Right hindlimb (tissue), 1 donor: ENCODE data around the gene OAF.
"Not testable (repeated sequence)": the region's sequence is repeated elsewhere in the genome, so short reads cannot be mapped to it uniquely, and the experiment has no call there.

Experiments used
- DNase-seq: peaks from one replicate; pipeline ENCODE4 v3.0.0-alpha.2; 2018

The OAF gene

DNA sequence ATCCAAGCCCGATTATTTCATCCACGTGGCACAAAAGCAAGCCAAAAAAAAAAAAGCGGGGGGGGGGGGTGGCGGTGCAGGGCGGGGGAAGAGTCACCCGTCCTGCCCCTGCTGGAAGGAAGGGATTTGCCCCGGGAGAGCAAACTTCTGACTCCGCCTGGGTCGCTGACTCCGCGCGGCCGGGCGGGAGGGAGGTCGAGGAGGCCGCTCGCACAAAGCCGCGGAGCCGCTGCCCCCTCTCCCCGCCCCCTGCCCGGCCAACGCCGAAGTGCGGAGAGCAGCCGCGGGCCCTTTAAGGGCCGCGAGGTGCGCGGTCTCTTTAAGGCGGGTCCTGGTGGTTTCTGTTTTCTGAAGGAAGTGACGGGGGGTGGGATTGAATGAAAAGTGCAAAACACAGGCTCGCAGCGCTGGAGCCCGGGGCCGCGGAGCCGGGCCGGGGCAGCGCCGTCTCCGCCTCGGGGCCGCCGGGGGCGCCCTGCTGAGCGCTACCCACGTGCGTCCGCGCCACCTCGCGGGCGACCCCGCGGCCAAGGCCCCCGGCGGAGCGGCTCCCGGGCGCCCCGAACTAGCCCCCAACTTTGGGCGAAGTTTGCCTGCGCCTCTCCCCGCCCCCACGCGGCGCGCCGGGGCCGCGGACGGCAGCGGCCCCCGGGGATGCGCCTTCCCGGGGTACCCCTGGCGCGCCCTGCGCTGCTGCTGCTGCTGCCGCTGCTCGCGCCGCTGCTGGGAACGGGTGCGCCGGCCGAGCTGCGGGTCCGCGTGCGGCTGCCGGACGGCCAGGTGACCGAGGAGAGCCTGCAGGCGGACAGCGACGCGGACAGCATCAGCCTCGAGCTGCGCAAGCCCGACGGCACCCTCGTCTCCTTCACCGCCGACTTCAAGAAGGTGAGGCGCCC, at the start of gene OAF:
Gene OAF, plus strand, starts transcription at position 407 of the 896 bp plus-strand sequence. Its CDS starts 248 bp downstream, at position 655.
- peak; percentile 95 for DNase-seq

DNA sequence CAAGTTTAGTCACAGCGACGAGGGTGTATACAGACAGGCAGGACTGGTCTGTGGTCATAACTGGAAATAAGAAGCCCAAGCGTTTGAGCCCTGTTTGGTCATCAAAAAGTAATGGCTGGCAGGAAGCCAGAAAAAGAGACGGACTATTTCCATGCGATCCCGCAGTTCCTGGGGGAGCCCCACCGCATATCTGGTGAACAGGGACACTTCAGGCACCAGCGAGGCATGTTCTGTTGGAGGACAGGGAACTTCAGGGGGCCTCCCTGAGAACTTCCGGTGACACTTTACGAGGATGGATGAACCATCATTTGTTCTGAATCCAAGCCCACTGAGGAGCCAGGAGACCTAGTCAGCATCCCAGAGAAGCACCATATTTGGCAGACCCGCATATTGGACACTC, 43.2 kb upstream of the OAF start:
- no peak for DNase-seq

- DNase-seq = no peak
Observed at GRCh38 chr11:120168108-120168959, 42.5 kb upstream of the OAF start.

DNA sequence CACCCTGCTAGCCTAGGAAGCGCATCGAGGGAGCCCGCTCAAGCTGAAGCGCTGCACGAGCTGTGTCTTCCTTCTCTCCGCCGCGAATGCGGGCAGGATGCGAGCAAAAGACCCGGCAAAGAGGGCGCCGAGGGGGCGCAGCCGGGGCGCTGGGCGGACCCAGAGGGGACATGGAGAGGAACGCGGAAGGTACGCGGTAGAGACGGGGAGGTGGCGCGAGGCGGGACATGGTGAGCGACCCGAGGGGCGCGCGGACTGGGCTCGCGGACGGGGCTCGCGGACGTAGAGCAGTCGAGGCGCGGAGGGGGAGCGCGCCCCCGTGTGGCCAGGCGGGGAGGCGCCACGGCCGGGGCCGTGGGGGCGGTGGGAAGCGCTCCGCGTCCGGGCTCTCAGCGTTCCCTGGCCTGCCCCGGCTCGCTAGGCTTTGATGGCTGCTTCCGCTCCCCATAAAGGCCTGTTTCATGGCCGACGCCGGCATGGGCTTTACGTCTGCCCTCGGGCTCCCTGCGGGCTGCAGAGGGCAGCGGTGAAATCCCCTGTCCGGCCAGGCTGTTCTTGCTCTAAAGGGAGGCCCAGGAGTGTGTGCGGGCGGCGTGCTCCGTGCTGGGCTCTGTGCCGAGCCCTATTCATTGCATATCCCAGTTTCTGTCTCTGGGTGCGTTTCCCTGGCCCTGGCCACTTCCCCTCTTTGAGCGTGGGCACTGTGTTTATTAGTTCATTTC, 41.7 kb upstream of the OAF start:
- DNase-seq = peak; percentile 85

- DNase-seq = no peak
Observed at GRCh38 chr11:120169981-120170698, 40.7 kb upstream of the OAF start.

- no peak for DNase-seq
Observed at GRCh38 chr11:120170741-120171261, 40.0 kb upstream of the OAF start.

- peak; percentile 79 for DNase-seq
Observed at GRCh38 chr11:120172054-120172911, 38.5 kb upstream of the OAF start.

GRCh38 chr11:120173019-120173705, 37.7 kb upstream of the OAF start:
- DNase-seq = no peak

DNA sequence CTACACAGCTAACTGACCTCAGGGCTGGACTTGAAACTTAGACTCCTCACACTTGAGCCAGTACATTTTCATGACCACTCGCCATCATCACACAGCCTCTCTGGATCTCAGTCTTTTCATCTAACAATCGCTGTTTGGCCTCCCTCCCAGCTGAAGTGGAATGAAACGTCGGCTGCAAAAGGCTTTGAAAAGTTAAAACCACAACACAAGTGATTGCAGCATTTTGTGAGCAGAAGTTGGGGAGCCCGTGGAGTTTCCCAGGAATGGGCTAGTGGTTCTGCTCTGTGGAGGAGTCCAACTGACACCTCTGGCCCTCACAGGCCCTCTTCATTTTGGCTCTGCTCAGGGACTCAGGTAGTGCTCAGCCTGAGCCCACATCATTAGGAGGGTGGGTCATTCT, 37.0 kb upstream of the OAF start:
- no peak for DNase-seq

GRCh38 chr11:120174866-120175265, 36.0 kb upstream of the OAF start:
- no peak for DNase-seq

- peak; percentile 58 for DNase-seq
Observed at GRCh38 chr11:120178561-120179056, 32.2 kb upstream of the OAF start.

- DNase-seq = no peak
Observed at GRCh38 chr11:120179057-120179672, 31.7 kb upstream of the OAF start.

DNA sequence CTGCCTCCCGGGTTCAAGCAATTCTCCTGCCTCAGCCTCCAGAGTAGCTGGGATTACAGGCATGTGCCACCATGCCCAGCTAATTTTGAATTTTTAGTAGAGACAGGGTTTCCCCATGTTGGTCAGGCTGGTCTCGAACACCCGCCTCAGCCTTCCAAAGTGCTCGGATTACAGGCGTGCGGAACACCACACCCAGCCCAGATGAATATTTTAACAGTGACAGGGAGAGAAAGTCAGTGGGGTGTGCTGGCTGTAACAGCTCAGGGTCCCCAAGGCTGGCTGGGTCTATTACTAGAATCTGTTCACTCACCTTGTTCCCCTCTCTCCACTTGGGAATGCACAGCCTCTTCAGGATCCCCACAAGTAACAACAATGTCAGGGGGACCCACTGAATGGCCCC, 30.8 kb upstream of the OAF start:
- DNase-seq = not testable (repeated sequence)

- DNase-seq = peak; percentile 55
Observed at GRCh38 chr11:120180551-120181232, 30.1 kb upstream of the OAF start.

- no peak for DNase-seq
Observed at GRCh38 chr11:120181376-120181975, 29.4 kb upstream of the OAF start.

DNA sequence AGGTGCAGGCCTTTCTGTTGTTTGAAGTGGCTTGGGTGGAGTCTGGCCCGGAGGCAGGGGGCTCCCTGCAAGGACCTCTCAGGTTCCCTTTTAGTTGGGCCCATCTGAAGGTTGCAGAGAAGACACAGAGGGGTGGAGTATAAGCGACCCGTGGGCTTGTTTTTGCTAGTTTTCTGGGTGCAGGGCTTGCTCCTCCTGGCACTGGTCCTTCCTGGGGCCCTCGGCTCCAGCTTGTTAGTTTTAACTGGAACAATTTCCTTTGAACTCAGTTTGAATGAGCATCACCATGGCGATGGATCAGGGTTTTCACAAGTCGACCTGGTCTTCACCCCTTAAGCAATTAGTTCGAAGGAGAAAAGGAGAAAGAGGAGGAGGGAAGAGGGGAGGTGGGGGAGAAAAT, 28.5 kb upstream of the OAF start:
- DNase-seq = no peak

GRCh38 chr11:120182790-120183491, 27.9 kb upstream of the OAF start:
- no peak for DNase-seq

- DNase-seq = no peak
Observed at GRCh38 chr11:120183701-120184141, 27.1 kb upstream of the OAF start.
